Panc1 (cell line): ENCODE results near the gene ZNF503. TPM values are rescaled to one million over a fixed set of nuclear protein-coding genes. Genes with fewer than 3 reads are reported as not detected.
A peak's percentile ranks its signal among the peaks of the same experiment; 100 is the strongest.

ENCODE experiments used
- ATAC-seq: fragments of 200-7000 bp; cut with Tn5 transposase; 2 replicates; pipeline ENCODE4 v1.9.1; 2020; ENCODE audit warnings: mild to moderate bottlenecking, moderate library complexity
- BruUV-seq: library from RNA; stranded (reverse); fragments of 400-500 nt; replicated peaks from 2 replicates; lab custom pipeline; 2021; lab: Mats Ljungman, UMichigan
- CTCF ChIA-PET: fragments of 300-600 bp; sonication (Branson Sonifier 250); formaldehyde crosslinking; loops from one replicate; lab custom pipeline; 2022; ENCODE audit warnings: antibody characterized with exemption; lab: Charles Lee
- POLR2A ChIA-PET: fragments of 300-600 bp; sonication (Branson Sonifier 250); formaldehyde crosslinking; loops from one replicate; lab custom pipeline; 2022; ENCODE audit warnings: antibody characterized with exemption; lab: Charles Lee
- DNase-seq: peaks from one replicate; pipeline ENCODE4 v3.0.0-alpha.2; 2010; ENCODE audit warnings: low read depth, low spot score
- H3K27ac ChIP-seq: 2 replicates; pipeline ENCODE4 v1.5.1; 2011; ENCODE audit warnings: mild to moderate bottlenecking, low read length, inconsistent platforms
- H3K27me3 ChIP-seq: fragments of 200-500 bp; sonication (Bioruptor generic); 2 replicates; pipeline ENCODE4 v1.6.0; 2014; ENCODE audit warnings: low read length, inconsistent platforms; ENCODE audit not compliant: control insufficient read depth, insufficient read depth
- H3K36me3 ChIP-seq: fragments of 200-500 bp; sonication (Bioruptor generic); 2 replicates; pipeline ENCODE4 v1.5.1; 2014; ENCODE audit warnings: inconsistent platforms, mild to moderate bottlenecking, low read length, moderate library complexity; ENCODE audit not compliant: control insufficient read depth, insufficient read depth
- H3K4me1 ChIP-seq: 2 replicates; pipeline ENCODE4 v1.5.1; 2011; ENCODE audit warnings: inconsistent platforms, mild to moderate bottlenecking, low read length, moderate library complexity; ENCODE audit not compliant: control insufficient read depth, insufficient read depth
- H3K4me3 ChIP-seq, 2 experiments: 2 replicates each; pipeline ENCODE4 v1.5.1; 2011 to 2012; ENCODE audit warnings: low read depth in 2 of 2, low read length in 2 of 2, mild to moderate bottlenecking in 2 of 2, inconsistent platforms in 1 of 2, moderate library complexity in 1 of 2
- H3K9me3 ChIP-seq: fragments of 200-500 bp; sonication (Bioruptor generic); 2 replicates; pipeline ENCODE4 v1.5.1; 2014; ENCODE audit warnings: low read depth, mild to moderate bottlenecking, inconsistent platforms, low read length, moderate library complexity; ENCODE audit not compliant: control insufficient read depth, insufficient read depth
- CTCF ChIP-seq: fragments of 450-650 bp; IDR thresholded peaks from 2 replicates; pipeline ENCODE4 v1.5.1; 2017; ENCODE audit warnings: mild to moderate bottlenecking
- POLR2AphosphoS5 ChIP-seq: IDR thresholded peaks from 2 replicates; pipeline ENCODE4 v1.6.1; 2012; ENCODE audit warnings: mild to moderate bottlenecking, low read depth, low read length, moderate library complexity
- SIN3A ChIP-seq: IDR thresholded peaks from 2 replicates; pipeline ENCODE4 v1.6.1; 2012; ENCODE audit warnings: low read depth, mild to moderate bottlenecking, low read length, moderate library complexity, borderline replicate concordance; ENCODE audit not compliant: insufficient read depth
- TCF7L2 ChIP-seq: IDR thresholded peaks from 2 replicates; pipeline ENCODE4 v1.6.1; 2011; ENCODE audit warnings: mild to moderate bottlenecking, low read depth, low read length, inconsistent platforms
- in situ Hi-C: cut with HindIII; loops from 2 replicates; pipeline ENCODE4 v1.10.0; 2016; ENCODE audit warnings: low sequenced_read_pairs, low pct_unique_long_range_greater_than_20kb
- intact Hi-C: fragments of 100-400 bp; cut with micrococcal nuclease; formaldehyde crosslinking; loops from one replicate; pipeline ENCODE4 v1.10.0; 2022; ENCODE audit not compliant: unreplicated experiment
- total RNA-seq: library from RNA; stranded (reverse); gene quantifications from one replicate; pipeline ENCODE4 v1.2.1, GENCODE V29; 2021; ENCODE audit not compliant: unreplicated experiment
- TF ChIP-seq, protein P1 (sequence below), 2 experiments: IDR thresholded peaks; 2 replicates each; pipeline ENCODE4 v1.6.1; 2011 to 2012; ENCODE audit warnings: low read depth in 2 of 2, control low read depth in 1 of 2, low read length in 1 of 2, mild to moderate bottlenecking in 1 of 2, moderate library complexity in 1 of 2; ENCODE audit not compliant: insufficient read depth in 1 of 2

The ZNF503 gene
- total RNA-seq, 1 experiment from 2014 or later, result 10.4 TPM

DNA sequence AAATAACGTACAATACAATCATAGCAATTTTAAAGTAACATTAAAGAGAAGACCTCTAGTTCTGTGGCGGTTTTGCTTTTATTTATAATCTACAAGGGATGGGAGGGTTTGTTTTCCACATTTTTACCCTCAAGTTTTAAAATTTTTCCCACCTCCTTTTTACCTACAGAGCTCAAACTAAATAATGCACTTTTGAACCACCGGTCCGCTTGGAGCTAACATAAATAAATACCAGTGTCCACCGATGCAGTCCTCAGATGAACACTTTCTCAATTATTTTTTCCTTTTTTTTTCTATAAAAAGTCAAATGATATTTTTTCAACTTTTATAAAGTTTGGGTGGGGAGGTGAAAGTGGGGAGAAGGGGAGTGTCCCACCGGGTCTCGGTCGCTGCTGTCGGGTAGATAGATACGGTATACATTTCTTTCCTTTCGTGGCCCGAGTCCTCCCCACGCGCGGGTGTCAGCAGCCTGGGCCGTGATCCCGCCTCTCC lies 3.3 kb downstream of the ZNF503 start:
- intact Hi-C loops, result no loop called here
- POLR2A ChIA-PET, result no interaction called here
- no peak for DNase-seq
- TSS peak; percentile 74 for BruUV-seq
- Histone ChIP-seq H3K36me3 (peaks cover 8% of the 10 kb centered on the region), H3K9me3 (no peaks in the 10 kb centered on the region), H3K27ac (peak overlapping the region; percentile 65), H3K4me3 (peak overlapping the region; percentile 61), H3K4me1 (peaks cover 15% of the 10 kb centered on the region), H3K27me3 (peaks cover 16% of the 10 kb centered on the region)
- in situ Hi-C loops, result no loop called here
- no peak for ATAC-seq
- TF ChIP-seq, protein P1, sequence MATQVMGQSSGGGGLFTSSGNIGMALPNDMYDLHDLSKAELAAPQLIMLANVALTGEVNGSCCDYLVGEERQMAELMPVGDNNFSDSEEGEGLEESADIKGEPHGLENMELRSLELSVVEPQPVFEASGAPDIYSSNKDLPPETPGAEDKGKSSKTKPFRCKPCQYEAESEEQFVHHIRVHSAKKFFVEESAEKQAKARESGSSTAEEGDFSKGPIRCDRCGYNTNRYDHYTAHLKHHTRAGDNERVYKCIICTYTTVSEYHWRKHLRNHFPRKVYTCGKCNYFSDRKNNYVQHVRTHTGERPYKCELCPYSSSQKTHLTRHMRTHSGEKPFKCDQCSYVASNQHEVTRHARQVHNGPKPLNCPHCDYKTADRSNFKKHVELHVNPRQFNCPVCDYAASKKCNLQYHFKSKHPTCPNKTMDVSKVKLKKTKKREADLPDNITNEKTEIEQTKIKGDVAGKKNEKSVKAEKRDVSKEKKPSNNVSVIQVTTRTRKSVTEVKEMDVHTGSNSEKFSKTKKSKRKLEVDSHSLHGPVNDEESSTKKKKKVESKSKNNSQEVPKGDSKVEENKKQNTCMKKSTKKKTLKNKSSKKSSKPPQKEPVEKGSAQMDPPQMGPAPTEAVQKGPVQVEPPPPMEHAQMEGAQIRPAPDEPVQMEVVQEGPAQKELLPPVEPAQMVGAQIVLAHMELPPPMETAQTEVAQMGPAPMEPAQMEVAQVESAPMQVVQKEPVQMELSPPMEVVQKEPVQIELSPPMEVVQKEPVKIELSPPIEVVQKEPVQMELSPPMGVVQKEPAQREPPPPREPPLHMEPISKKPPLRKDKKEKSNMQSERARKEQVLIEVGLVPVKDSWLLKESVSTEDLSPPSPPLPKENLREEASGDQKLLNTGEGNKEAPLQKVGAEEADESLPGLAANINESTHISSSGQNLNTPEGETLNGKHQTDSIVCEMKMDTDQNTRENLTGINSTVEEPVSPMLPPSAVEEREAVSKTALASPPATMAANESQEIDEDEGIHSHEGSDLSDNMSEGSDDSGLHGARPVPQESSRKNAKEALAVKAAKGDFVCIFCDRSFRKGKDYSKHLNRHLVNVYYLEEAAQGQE (IDR thresholded peaks at IDR 0.05; ENCODE audit: insufficient read depth in 1 of 2, low read depth in 2 of 2, low read length in 1 of 2), result no peak
- TF ChIP-seq SIN3A, result no peak
- no peak for TF ChIP-seq POLR2AphosphoS5
- no peak for TF ChIP-seq TCF7L2
- TF ChIP-seq CTCF, result no peak
- CTCF ChIA-PET, result no interaction called here

- ChIA-PET CTCF (no interaction called here), POLR2A (no interaction called here)
- H3K4me3 ChIP-seq, result peak overlapping the region; percentile 42 to 61
- TF ChIP-seq TCF7L2 (no peak), CTCF (no peak), SIN3A (no peak), POLR2AphosphoS5 (no peak)
- TF ChIP-seq, protein P1 (IDR thresholded peaks at IDR 0.05; ENCODE audit: insufficient read depth in 1 of 2, low read depth in 2 of 2, low read length in 1 of 2), result no peak
- DNase-seq (no peak), ATAC-seq (no peak)
- H3K36me3 ChIP-seq, result peaks cover 6% of the 10 kb centered on the region
- in situ Hi-C loops, result no loop called here
- intact Hi-C loops, result no loop called here
- H3K27ac ChIP-seq, result peak overlapping the region; percentile 65
- H3K4me1 ChIP-seq, result peaks cover 11% of the 10 kb centered on the region
- BruUV-seq, result no TSS peak
- H3K27me3 ChIP-seq, result peaks cover 21% of the 10 kb centered on the region
- H3K9me3 ChIP-seq, result no peaks in the 10 kb centered on the region
Observed at GRCh38 chr10:75397496-75398199, 3.9 kb downstream of the ZNF503 start.
